Ovary (tissue), 9 donors: ENCODE measurements around the gene ADGRV1. TPM values are rescaled to one million over a fixed set of nuclear protein-coding genes. Genes with fewer than 3 reads are reported as not detected.

Experiments used
- DNase-seq, 5 donors: peaks; one replicate each; pipeline ENCODE4 v3.0.0-alpha.2; 2019 to 2020
- H3K27ac ChIP-seq, 2 donors: fragments of 200-600 bp; one replicate each; pipeline versions ENCODE4 v1.5.1 to v1.8.0; 2019 to 2022
- H3K27me3 ChIP-seq: fragments of 200-600 bp; one replicate; pipeline ENCODE4 v1.8.0; 2022
- H3K36me3 ChIP-seq: fragments of 200-600 bp; sonication (generic); one replicate; pipeline ENCODE4 v1.5.1; 2019
- H3K4me1 ChIP-seq: one replicate; pipeline ENCODE4 v1.8.1; 2013; ENCODE audit warnings: mild to moderate bottlenecking, moderate library complexity; ENCODE audit not compliant: insufficient read depth
- H3K4me3 ChIP-seq: fragments of 200-600 bp; sonication (generic); one replicate; pipeline ENCODE4 v1.5.1; 2017
- H3K9me3 ChIP-seq, 2 donors: fragments of 200-600 bp in 1 of 2; sonication (generic) in 1 of 2; one replicate each; pipeline versions ENCODE4 v1.5.1 to v1.8.1; 2013 to 2019; ENCODE audit warnings: mild to moderate bottlenecking in 1 of 2, moderate library complexity in 1 of 2
- CTCF ChIP-seq, 3 donors: fragments of 450-650 bp in 2 of 3; fragments of 200-600 bp in 1 of 3; IDR thresholded peaks; one replicate each; pipeline versions ENCODE4 v1.5.1 to v1.8.0; 2016 to 2022; ENCODE audit warnings: antibody characterized with exemption in 3 of 3, mild to moderate bottlenecking in 1 of 3
- EP300 ChIP-seq: sonication (generic); formaldehyde crosslinking; IDR thresholded peaks from one replicate; pipeline ENCODE4 v1.6.1; 2017; ENCODE audit warnings: antibody characterized with exemption
- POLR2A ChIP-seq: fragments of 450-650 bp; IDR thresholded peaks from one replicate; pipeline ENCODE4 v1.6.1; 2017; ENCODE audit warnings: antibody characterized with exemption, mild to moderate bottlenecking, moderate library complexity
- WGBS, 3 donors: extraction: QIAGEN DNeasy Blood & Tissue Kit in 1 of 3; methylation state at CpG; one replicate each; pipeline versions ENCODE4 v1.1.5 to v1.1.7; 2013 to 2017; 5-methylcytosine and 5-hydroxymethylcytosine counted together
- intact Hi-C, 4 donors: fragments of 100-400 bp; cut with DNase I; formaldehyde crosslinking; loops; one replicate each; pipeline versions ENCODE4 v1.11.0 to v1.15.1; 2022 to 2023
- polyA plus RNA-seq, 2 donors: library from polyadenylated mRNA; stranded (reverse); fragments of 200-250 nt in 1 of 2; fragments of 350-450 nt in 1 of 2; fragmentation: Illumina TruSeq in 1 of 2; extraction: RNeasy Lipid Tissue Mini Kit (QIAGEN cat#74804) in 1 of 2; gene quantifications; one replicate each; pipeline ENCODE4 v1.2.3, GENCODE V29; 2013 to 2014
- total RNA-seq, 7 donors: library from RNA; depleted of rRNA in 2 of 7; stranded (reverse); fragments of >200 nt in 2 of 7; fragmentation: NEBNext Ultra II Directional in 3 of 7; extraction: Animal tissue kit (Norgen Biotek cat#: 25700) in 3 of 7; gene quantifications; one replicate each; pipeline versions ENCODE4 v1.1.0 to v1.2.4, GENCODE V29; 2016 to 2023
- donor health status: DM: no; HTN: no; CAD: no; lungs with moderate emphysema.
- donor health status: DM: no; HTN: no; CAD: no.
- donor health status: Bipolar disorder and iron deficiency.
- donor health status: DM: yes; HTN: yes; CAD: no.
- donor health status: DM: no; HTN: no; CAD: no.
- donor health status: DM: yes; HTN: yes; CAD: no.

Gene ADGRV1
- total and polyA plus RNA-seq, 9 donors, result 0.21 to 2.7 (median 1.1) TPM

GRCh38 chr5:90638878-90639277, 80.3 kb downstream of the ADGRV1 start:
- no peak overlapping the region for H3K4me3 ChIP-seq
- no peak overlapping the region for H3K27ac ChIP-seq
- no peak for DNase-seq
- H3K4me1 ChIP-seq, result no peaks in the 10 kb centered on the region
- intact Hi-C loops, result no loop called here
- H3K9me3 ChIP-seq, result no peaks in the 10 kb centered on the region
- no peaks in the 10 kb centered on the region for H3K27me3 ChIP-seq
- no peaks in the 10 kb centered on the region for H3K36me3 ChIP-seq
- TF ChIP-seq POLR2A, result no peak
- WGBS, 3 donors, result 76 to 87% (median 87%) methylated on average over 6 of the region's 6 CpGs

GRCh38 chr5:90640484-90641059, 82.0 kb downstream of the ADGRV1 start:
- intact Hi-C loops, result no loop called here
- H3K9me3 ChIP-seq, result no peaks in the 10 kb centered on the region
- no peaks in the 10 kb centered on the region for H3K36me3 ChIP-seq
- no peaks in the 10 kb centered on the region for H3K4me1 ChIP-seq
- DNase-seq, result no peak
- H3K27me3 ChIP-seq, result no peaks in the 10 kb centered on the region
- TF ChIP-seq POLR2A, result no peak
- TF ChIP-seq CTCF (IDR thresholded peaks at IDR 0.05), result no peak
- no peak for TF ChIP-seq EP300
- H3K4me3 ChIP-seq, result no peak overlapping the region
- no peak overlapping the region for H3K27ac ChIP-seq
- 10 to 21% (median 10%) methylated on average over 5 of the region's 5 CpGs for WGBS, 3 donors

GRCh38 chr5:90641528-90641927, 82.9 kb downstream of the ADGRV1 start:
- 44 to 51% (median 50%) methylated on average over 3 of the region's 3 CpGs for WGBS, 3 donors
- intact Hi-C loops, result no loop called here
- no peaks in the 10 kb centered on the region for H3K4me1 ChIP-seq
- H3K9me3 ChIP-seq, result no peaks in the 10 kb centered on the region
- no peaks in the 10 kb centered on the region for H3K27me3 ChIP-seq
- no peak for DNase-seq
- TF ChIP-seq EP300, result no peak
- no peak for TF ChIP-seq POLR2A
- TF ChIP-seq CTCF (IDR thresholded peaks at IDR 0.05), result no peak
- no peak overlapping the region for H3K4me3 ChIP-seq
- H3K27ac ChIP-seq, result no peak overlapping the region
- no peaks in the 10 kb centered on the region for H3K36me3 ChIP-seq

- DNase-seq, result no peak
- no peaks in the 10 kb centered on the region for H3K36me3 ChIP-seq
- TF ChIP-seq CTCF (IDR thresholded peaks at IDR 0.05) (no peak), EP300 (no peak), POLR2A (no peak)
- no peaks in the 10 kb centered on the region for H3K4me1 ChIP-seq
- no peak overlapping the region for H3K4me3 ChIP-seq
- H3K27ac ChIP-seq, result no peak overlapping the region
- no peaks in the 10 kb centered on the region for H3K27me3 ChIP-seq
- 67 to 76% (median 70%) methylated on average over 4 of the region's 4 CpGs for WGBS, 3 donors
- intact Hi-C loops, result no loop called here
- no peaks in the 10 kb centered on the region for H3K9me3 ChIP-seq
Observed at GRCh38 chr5:90642706-90643229, 84.2 kb downstream of the ADGRV1 start.

GRCh38 chr5:90644132-90644531, 85.5 kb downstream of the ADGRV1 start:
- Histone ChIP-seq H3K27me3 (no peaks in the 10 kb centered on the region), H3K4me3 (no peak overlapping the region), H3K36me3 (no peaks in the 10 kb centered on the region), H3K27ac (no peak overlapping the region), H3K4me1 (no peaks in the 10 kb centered on the region), H3K9me3 (no peaks in the 10 kb centered on the region)
- DNase-seq, result no peak
- TF ChIP-seq POLR2A, result no peak
- TF ChIP-seq EP300, result no peak
- no peak for TF ChIP-seq CTCF (IDR thresholded peaks at IDR 0.05)
- WGBS, 3 donors, result 87 to 89% (median 88%) methylated on average over 4 of the region's 4 CpGs
- intact Hi-C loops, result no loop called here
